ENCODE measurements around the gene STRIT1. TPM values are rescaled to one million over a fixed set of nuclear protein-coding genes. Genes with fewer than 3 reads are reported as not detected.

The STRIT1 gene
- total RNA-seq, 6 donors from 2014 or later = 2.1 TPM; not detected in 5

DNA sequence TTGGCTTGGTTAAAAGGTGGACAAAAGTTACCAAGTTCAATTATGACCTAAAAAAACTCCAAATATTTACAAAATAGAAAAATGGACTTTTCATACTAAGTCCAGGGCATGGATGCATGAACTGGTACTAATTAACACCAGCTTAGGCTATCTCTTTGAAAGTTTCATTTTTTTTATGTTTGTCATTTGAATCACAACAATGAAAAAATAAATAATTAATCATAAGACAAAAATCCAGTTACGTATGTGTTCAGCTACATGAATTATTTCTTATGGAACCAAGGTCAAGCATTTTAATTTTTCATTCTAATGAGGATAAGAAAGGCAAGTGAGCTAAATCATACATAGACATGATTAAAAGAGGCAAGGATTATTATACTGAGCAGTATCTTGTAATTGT, 23.7 kb upstream of the STRIT1 start:
- H3K27ac ChIP-seq = no peak overlapping the region
- no peaks in the 10 kb centered on the region for H3K4me1 ChIP-seq
- 38 to 85% methylated on average over 1 of the region's 1 CpG for WGBS, 2 donors
- H3K27me3 ChIP-seq = no peaks in the 10 kb centered on the region
- ATAC-seq (ENCODE audit: low FRiP score in 2 of 2) (no peak), DNase-seq (no peak)
- TF ChIP-seq, protein P1, sequence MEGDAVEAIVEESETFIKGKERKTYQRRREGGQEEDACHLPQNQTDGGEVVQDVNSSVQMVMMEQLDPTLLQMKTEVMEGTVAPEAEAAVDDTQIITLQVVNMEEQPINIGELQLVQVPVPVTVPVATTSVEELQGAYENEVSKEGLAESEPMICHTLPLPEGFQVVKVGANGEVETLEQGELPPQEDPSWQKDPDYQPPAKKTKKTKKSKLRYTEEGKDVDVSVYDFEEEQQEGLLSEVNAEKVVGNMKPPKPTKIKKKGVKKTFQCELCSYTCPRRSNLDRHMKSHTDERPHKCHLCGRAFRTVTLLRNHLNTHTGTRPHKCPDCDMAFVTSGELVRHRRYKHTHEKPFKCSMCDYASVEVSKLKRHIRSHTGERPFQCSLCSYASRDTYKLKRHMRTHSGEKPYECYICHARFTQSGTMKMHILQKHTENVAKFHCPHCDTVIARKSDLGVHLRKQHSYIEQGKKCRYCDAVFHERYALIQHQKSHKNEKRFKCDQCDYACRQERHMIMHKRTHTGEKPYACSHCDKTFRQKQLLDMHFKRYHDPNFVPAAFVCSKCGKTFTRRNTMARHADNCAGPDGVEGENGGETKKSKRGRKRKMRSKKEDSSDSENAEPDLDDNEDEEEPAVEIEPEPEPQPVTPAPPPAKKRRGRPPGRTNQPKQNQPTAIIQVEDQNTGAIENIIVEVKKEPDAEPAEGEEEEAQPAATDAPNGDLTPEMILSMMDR (IDR thresholded peaks at IDR 0.05) = no peak
- no peak for TF ChIP-seq EP300 (IDR thresholded peaks at IDR 0.05)
- TF ChIP-seq POLR2AphosphoS5 (IDR thresholded peaks at IDR 0.05) = no peak
- no peak for TF ChIP-seq POLR2A (IDR thresholded peaks at IDR 0.05)
- H3K4me3 ChIP-seq = no peak overlapping the region
- H3K9me3 ChIP-seq = no peaks in the 10 kb centered on the region
- no peaks in the 10 kb centered on the region for H3K36me3 ChIP-seq

GRCh38 chr3:155316426-155316825, 22.9 kb upstream of the STRIT1 start:
- no peaks in the 10 kb centered on the region for H3K9me3 ChIP-seq
- no peak overlapping the region for H3K27ac ChIP-seq
- H3K4me3 ChIP-seq = no peak overlapping the region
- ATAC-seq (ENCODE audit: low FRiP score in 2 of 2) = no peak
- no peaks in the 10 kb centered on the region for H3K36me3 ChIP-seq
- TF ChIP-seq POLR2A (IDR thresholded peaks at IDR 0.05) (no peak), POLR2AphosphoS5 (IDR thresholded peaks at IDR 0.05) (no peak), EP300 (IDR thresholded peaks at IDR 0.05) (no peak)
- TF ChIP-seq, protein P1 (IDR thresholded peaks at IDR 0.05) = no peak
- DNase-seq = no peak
- H3K4me1 ChIP-seq = no peaks in the 10 kb centered on the region
- no peaks in the 10 kb centered on the region for H3K27me3 ChIP-seq

- Histone ChIP-seq H3K27me3 (no peaks in the 10 kb centered on the region), H3K4me3 (no peak overlapping the region), H3K9me3 (no peaks in the 10 kb centered on the region), H3K36me3 (no peaks in the 10 kb centered on the region), H3K27ac (no peak overlapping the region), H3K4me1 (no peaks in the 10 kb centered on the region)
- DNase-seq (no peak), ATAC-seq (ENCODE audit: low FRiP score in 2 of 2) (no peak)
- TF ChIP-seq, protein P1 (IDR thresholded peaks at IDR 0.05) = no peak
- no peak for TF ChIP-seq EP300 (IDR thresholded peaks at IDR 0.05)
- TF ChIP-seq POLR2A (IDR thresholded peaks at IDR 0.05) = no peak
- TF ChIP-seq POLR2AphosphoS5 (IDR thresholded peaks at IDR 0.05) = no peak
- WGBS, 2 donors = 92 to 94% methylated on average over 2 of the region's 2 CpGs
These were observed 20.4 kb upstream of the STRIT1 start for GRCh38 chr3:155313916-155314315.

DNA sequence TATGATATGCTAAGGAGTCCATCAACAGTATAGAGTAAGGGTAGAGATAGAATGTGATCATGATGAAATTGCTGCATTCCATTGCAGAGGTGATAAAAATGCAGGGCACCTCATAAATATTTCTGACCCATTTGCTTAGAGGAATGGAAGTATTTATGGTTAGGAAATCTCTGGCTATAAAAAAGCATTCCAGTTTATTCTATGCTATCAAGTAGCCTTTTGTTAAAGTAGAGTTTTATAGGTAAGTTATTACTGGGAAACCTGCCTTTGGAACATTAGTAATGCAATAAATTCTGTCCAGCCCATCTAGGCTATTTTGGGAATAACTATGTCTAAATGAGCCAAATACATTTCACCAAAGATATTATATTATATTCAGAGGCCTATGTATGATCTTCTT, 19.8 kb upstream of the STRIT1 start:
- no peaks in the 10 kb centered on the region for H3K9me3 ChIP-seq
- H3K4me3 ChIP-seq = no peak overlapping the region
- ATAC-seq (ENCODE audit: low FRiP score in 2 of 2) (no peak), DNase-seq (no peak)
- H3K27ac ChIP-seq = no peak overlapping the region
- H3K27me3 ChIP-seq = no peaks in the 10 kb centered on the region
- no peaks in the 10 kb centered on the region for H3K36me3 ChIP-seq
- TF ChIP-seq, protein P1 (IDR thresholded peaks at IDR 0.05) = no peak
- TF ChIP-seq POLR2AphosphoS5 (IDR thresholded peaks at IDR 0.05) (no peak), POLR2A (IDR thresholded peaks at IDR 0.05) (no peak), EP300 (IDR thresholded peaks at IDR 0.05) (no peak)
- no peaks in the 10 kb centered on the region for H3K4me1 ChIP-seq

GRCh38 chr3:155312781-155313180, 19.3 kb upstream of the STRIT1 start:
- Histone ChIP-seq H3K4me3 (no peak overlapping the region), H3K27ac (no peak overlapping the region), H3K27me3 (no peaks in the 10 kb centered on the region), H3K36me3 (no peaks in the 10 kb centered on the region), H3K9me3 (no peaks in the 10 kb centered on the region), H3K4me1 (no peaks in the 10 kb centered on the region)
- TF ChIP-seq POLR2AphosphoS5 (IDR thresholded peaks at IDR 0.05) (no peak), EP300 (IDR thresholded peaks at IDR 0.05) (no peak), POLR2A (IDR thresholded peaks at IDR 0.05) (no peak)
- TF ChIP-seq, protein P1 (IDR thresholded peaks at IDR 0.05) = no peak
- WGBS, 2 donors = 36 to 45% methylated on average over 2 of the region's 2 CpGs
- DNase-seq (no peak), ATAC-seq (ENCODE audit: low FRiP score in 2 of 2) (no peak)

All from upper lobe of left lung (tissue), 6 donors.